ENCODE results near the gene NUP210.

- TF ChIP-seq, protein P1, sequence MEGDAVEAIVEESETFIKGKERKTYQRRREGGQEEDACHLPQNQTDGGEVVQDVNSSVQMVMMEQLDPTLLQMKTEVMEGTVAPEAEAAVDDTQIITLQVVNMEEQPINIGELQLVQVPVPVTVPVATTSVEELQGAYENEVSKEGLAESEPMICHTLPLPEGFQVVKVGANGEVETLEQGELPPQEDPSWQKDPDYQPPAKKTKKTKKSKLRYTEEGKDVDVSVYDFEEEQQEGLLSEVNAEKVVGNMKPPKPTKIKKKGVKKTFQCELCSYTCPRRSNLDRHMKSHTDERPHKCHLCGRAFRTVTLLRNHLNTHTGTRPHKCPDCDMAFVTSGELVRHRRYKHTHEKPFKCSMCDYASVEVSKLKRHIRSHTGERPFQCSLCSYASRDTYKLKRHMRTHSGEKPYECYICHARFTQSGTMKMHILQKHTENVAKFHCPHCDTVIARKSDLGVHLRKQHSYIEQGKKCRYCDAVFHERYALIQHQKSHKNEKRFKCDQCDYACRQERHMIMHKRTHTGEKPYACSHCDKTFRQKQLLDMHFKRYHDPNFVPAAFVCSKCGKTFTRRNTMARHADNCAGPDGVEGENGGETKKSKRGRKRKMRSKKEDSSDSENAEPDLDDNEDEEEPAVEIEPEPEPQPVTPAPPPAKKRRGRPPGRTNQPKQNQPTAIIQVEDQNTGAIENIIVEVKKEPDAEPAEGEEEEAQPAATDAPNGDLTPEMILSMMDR (IDR thresholded peaks at IDR 0.05), result no peak
- no peak for TF ChIP-seq EP300 (IDR thresholded peaks at IDR 0.05)
- no peak for TF ChIP-seq POLR2AphosphoS5 (IDR thresholded peaks at IDR 0.05)
These were observed 72.7 kb downstream of the NUP210 start for GRCh38 chr3:13347390-13347950.

All from suprapubic skin (tissue), 4 donors.